GM15510 (cell line): ENCODE measurements around the gene LRRC3B.

Source experiments
- POLR2A ChIP-seq: IDR thresholded peaks from 3 replicates; pipeline ENCODE4 v1.6.1; 2011; ENCODE audit warnings: borderline replicate concordance; ENCODE audit not compliant: insufficient read length; ENCODE audit errors: extremely low read depth

The LRRC3B gene

DNA sequence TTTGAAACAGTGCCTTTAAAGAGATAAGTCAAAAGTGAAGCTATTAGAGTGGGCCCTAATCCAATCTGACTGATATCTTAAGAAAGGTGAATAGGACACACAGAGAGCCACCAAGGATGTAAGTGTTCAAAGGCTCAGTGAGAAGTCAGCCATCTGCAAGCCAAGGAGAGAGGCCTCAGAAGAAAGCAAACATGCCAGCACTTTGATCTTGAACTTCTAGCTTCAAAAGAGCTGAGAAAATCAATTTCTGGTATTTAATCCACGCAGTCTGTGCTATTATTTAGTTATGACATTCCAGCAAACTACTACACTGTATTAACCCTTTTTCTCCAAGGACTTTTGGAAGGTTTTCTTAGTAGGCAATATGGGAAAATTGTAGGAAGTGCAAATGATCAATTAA, 95.7 kb downstream of the LRRC3B start:
- no peak for TF ChIP-seq POLR2A

DNA sequence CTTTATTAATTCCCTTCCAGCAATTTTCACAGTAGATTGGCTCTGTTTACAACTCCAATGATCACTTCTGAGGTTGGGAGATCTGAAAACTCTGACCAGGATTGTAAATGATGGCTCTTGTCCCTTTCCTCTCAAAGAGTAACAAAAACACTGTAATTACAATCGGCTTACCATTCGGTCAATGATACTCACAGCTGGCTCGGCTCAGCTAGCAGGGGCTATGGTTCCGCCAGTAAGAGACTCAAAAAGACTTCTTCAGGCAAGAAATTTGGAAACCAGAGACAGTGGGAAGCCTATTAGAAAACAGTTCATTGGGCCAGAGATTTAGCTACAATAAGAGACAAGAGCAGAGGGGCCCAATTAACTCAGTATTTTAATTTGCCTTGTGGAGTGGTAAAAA, 96.6 kb downstream of the LRRC3B start:
- TF ChIP-seq POLR2A = no peak

DNA sequence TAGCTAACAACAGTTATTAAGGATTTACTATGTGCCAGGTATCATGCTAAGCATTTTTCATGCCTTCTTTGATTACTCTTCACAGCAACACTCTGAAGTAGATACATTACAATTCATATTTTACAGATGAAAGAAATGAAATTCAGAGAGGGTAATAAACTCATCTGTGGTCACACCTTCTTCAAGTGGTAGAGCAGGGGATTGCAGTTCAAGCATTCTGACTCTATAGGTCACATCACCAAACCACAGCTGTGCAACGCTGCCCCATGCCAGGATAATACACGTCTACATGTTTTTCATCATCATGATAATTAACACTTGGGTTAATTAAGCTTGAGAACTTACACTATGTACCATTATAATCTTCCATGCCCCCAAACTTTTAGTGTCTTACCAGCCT, 98.5 kb downstream of the LRRC3B start:
- no peak for TF ChIP-seq POLR2A

DNA sequence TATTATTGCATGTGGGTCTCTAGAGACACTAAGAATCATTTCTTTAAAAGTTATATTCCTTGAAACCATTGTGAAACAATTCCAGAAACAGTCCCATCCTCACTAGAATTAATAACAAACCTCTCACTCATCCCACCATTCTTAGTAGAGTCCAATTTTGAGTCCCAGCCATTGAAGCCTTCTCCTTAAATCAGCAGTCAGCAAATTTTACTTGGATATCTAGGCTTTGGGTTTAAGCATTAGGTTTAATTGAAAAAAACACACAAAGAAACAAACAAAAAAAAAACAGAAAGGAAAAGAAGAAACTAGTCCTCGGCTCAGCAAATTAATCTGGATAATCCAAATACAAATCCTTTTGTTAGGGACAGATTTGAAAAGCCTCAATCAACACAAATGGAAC, 109.3 kb downstream of the LRRC3B start:
- no peak for TF ChIP-seq POLR2A

DNA sequence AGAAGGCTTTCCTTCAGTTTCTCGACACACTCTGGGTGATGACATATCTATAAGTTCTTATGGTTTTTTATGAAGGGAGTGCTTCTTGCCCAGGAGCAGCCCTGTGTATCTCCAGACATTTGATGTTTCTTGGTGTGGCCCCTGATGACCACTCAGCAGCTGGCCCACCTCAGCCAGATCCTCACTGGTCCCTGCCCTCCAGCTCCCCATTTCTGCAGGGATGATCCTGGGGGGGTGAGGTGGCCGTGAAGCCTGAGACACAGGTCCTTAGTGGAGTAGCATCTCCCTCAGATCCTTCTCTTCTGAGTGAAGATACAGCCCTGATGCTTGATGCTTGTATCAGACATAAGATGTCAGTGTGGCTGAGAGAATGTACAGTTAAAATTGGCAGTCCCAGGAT, 127.7 kb downstream of the LRRC3B start:
- TF ChIP-seq POLR2A = no peak

DNA sequence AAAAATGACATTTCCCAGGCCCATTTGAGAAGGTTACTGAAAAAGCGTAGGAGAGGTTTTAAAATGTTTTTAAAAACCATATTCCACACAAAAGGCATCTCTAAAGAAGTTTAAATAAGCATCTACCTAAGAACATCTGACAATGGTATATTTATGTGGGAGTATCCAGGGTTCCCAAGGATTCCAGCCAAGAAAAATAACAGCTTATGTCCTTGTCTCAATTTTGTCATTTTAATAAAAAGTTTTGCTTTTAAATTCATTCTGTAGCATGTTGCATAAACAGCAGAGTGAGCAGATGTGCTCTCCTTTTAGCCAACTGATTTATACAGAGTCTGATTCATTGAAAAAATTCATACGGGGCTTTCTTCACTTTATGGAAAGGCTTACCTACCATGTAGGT, 129.9 kb downstream of the LRRC3B start:
- no peak for TF ChIP-seq POLR2A

DNA sequence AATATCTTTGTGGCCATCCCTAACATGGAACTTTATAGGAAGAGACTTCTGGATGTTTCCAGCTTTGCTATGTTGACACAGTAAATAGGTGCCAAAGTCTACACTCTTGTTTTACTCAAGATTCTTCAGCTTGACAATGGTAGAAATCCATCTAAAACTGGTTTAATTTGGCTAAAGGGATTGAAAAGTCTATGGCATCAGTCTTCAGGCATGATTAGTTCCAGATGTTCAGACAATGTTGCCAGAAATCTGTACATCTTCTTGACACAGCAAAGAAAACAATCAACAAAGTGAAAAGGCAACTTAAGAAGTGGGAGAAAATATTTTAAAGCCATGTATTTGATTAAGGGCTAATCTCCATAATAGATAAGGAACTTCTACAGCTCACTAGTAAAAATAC, 130.5 kb downstream of the LRRC3B start:
- no peak for TF ChIP-seq POLR2A

DNA sequence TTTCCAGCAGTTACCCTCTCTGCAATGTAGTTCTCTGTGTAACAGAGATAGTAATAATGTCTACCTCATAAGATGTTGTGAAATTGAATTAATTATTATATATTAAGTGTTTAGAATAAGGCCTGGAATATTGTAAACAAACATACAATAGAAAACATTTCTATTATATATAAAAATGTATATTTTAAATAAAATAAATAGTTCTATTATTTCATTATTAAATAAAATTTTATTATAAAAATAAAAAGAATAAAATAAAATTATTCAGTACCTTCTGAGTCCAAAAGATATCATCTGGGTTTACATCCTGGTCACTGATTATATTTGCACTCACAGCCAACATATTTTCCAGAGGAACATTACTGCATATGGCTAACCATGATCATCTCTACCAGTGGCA, 135.4 kb downstream of the LRRC3B start:
- TF ChIP-seq POLR2A = no peak
